NT2/D1 (cell line): Measurements from ENCODE around the gene KLK4.

Experiments used
- SUZ12 ChIP-seq: IDR thresholded peaks from 2 replicates; pipeline ENCODE4 v1.6.1; 2011; ENCODE audit not compliant: insufficient read length, insufficient read depth; ENCODE audit errors: extremely low read depth
- YY1 ChIP-seq: IDR thresholded peaks from 2 replicates; pipeline ENCODE4 v1.6.1; 2011; ENCODE audit not compliant: insufficient read length, insufficient read depth
- ZNF274 ChIP-seq: IDR thresholded peaks from 2 replicates; pipeline ENCODE4 v1.6.1; 2011; ENCODE audit warnings: mild to moderate bottlenecking, low read depth, low read length

DNA sequence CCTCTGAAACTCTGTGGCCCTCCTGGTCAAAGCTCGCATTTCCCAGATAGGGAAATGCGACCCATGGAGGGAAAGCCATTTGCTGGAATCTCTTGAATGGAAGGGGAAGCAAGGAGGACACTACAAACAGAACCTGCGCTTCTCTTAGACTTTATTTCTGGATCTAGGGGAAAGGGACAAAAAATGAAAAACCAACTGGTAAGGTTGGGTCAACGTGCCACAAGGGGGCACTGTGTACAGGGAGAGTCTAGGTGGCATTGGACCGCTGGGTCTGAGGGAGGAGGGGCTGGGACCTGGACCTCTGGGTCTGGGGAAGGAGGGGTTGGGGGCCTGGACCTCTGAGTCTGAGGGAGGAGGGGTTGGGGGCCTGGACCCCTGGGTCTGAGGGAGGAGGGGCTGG is 5.0 kb downstream of the KLK4 start:
- TF ChIP-seq YY1, result no peak
- no peak for TF ChIP-seq ZNF274
- TF ChIP-seq SUZ12, result no peak
